Pancreas (tissue), 10 donors: Measurements from ENCODE around the gene ZNF550. TPM values are rescaled to one million over a fixed set of nuclear protein-coding genes. Genes with fewer than 3 reads are reported as not detected.

ENCODE experiments used
- ATAC-seq, 4 donors: fragments of 200-7000 bp; cut with Tn5 transposase; one replicate each; pipeline versions ENCODE4 v1.8.0 to v1.9.1; 2020; ENCODE audit warnings: mild to moderate bottlenecking in 4 of 4, moderate library complexity in 4 of 4
- DNase-seq, 6 donors: peaks; one replicate each; pipeline ENCODE4 v3.0.0-alpha.2; 2020
- FAIRE-seq: peaks from 2 replicates; lab custom pipeline; 2012; peaks lifted over from hg19 to GRCh38; lab: Jason Lieb, UNC
- H3K27ac ChIP-seq, 4 donors: fragments of 200-600 bp; sonication (generic); 1 replicate in 3 of 4; 2 replicates in 1 of 4; pipeline versions ENCODE4 v1.5.0 to v1.8.0; 2020
- H3K27me3 ChIP-seq, 4 donors: fragments of 200-600 bp; one replicate each; pipeline ENCODE4 v1.8.0; 2021
- H3K36me3 ChIP-seq, 3 donors: fragments of 200-600 bp; sonication (generic) in 1 of 3; one replicate each; pipeline versions ENCODE4 v1.5.0 to v1.8.0; 2020 to 2021
- H3K4me1 ChIP-seq, 3 donors: fragments of 200-600 bp; one replicate each; pipeline ENCODE4 v1.8.0; 2021
- H3K4me3 ChIP-seq, 4 donors: fragments of 200-600 bp; sonication (generic) in 2 of 4; one replicate each; pipeline versions ENCODE4 v1.5.0 to v1.8.0; 2020 to 2021
- H3K9me3 ChIP-seq, 4 donors: fragments of 200-600 bp; one replicate each; pipeline ENCODE4 v1.8.0; 2021
- WGBS, 2 donors: extraction: QIAGEN DNeasy Blood & Tissue Kit; methylation state at CpG; one replicate each; pipeline ENCODE4 v1.1.7; 2013; 5-methylcytosine and 5-hydroxymethylcytosine counted together
- intact Hi-C, 3 donors: fragments of 100-400 bp; cut with DNase I; formaldehyde crosslinking; loops; one replicate each; pipeline versions ENCODE4 v1.11.1 to v1.14.2; 2022
- polyA plus RNA-seq, 2 donors: library from polyadenylated mRNA; stranded (reverse); fragments of 200-250 nt; gene quantifications; one replicate each; pipeline ENCODE4 v1.2.3, GENCODE V29; 2013
- total RNA-seq, 6 donors: library from RNA; stranded (reverse); fragmentation: NEBNext Ultra II Directional in 4 of 6; extraction: Animal tissue kit (Norgen Biotek cat#: 25700) in 4 of 6; gene quantifications; one replicate each; pipeline versions ENCODE4 v1.2.1 to v1.2.4, GENCODE V29; 2021 to 2023
- TF ChIP-seq, protein P1 (sequence below), 4 donors: fragments of 200-600 bp; sonication (generic) in 3 of 4; IDR thresholded peaks; one replicate each; pipeline versions ENCODE4 v1.5.0 to v1.8.0; 2021; ENCODE audit warnings: antibody characterized with exemption in 4 of 4
- donor health status: healthy with polysubstance abuse.
- donor health status: DM: no; HTN: no; CAD: no; lungs with moderate emphysema.
- donor health status: DM: no; HTN: no; CAD: no.
- donor health status: control.
- donor health status: control.
- donor health status: Bipolar disorder and iron deficiency.
- donor health status: DM: yes; HTN: yes; CAD: no.
- donor health status: DM: no; HTN: no; CAD: no.
- donor health status: DM: no; HTN: no; CAD: no.
- donor health status: DM: yes; HTN: yes; CAD: no.

The ZNF550 gene
- total and polyA plus RNA-seq, 8 donors = 2.1 to 6.8 (median 3.3) TPM

DNA sequence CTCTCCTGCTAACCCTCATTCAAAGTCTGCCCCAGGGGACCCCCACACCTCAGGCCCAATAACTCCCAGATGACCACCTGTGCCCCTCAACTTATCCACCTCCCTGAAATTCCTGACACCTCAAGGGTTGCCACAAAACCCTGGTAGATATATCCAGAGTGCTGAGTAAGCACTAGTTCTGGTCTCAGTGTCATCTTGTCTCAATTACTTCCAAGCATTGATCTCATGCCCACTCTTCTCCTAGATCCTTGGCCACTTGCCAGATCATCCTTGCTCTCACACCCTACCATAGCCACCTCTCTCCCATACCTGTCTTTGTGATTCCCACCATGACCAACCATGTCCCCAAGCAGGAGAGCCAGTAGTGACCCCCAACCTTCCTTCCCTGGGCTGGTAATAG lies 17.0 kb upstream of the ZNF550 start:
- Histone ChIP-seq H3K4me1 (peaks cover 0 to 6% (median 4%) of the 10 kb centered on the region in 3 donors), H3K27me3 (no peaks in the 10 kb centered on the region), H3K9me3 (peaks cover 0 to 18% (median 0%) of the 10 kb centered on the region in 4 donors), H3K27ac (no peak overlapping the region), H3K36me3 (peaks cover 6 to 35% (median 28%) of the 10 kb centered on the region in 3 donors), H3K4me3 (no peak overlapping the region)
- ATAC-seq (no peak), DNase-seq (no peak), FAIRE-seq (no peak)
- intact Hi-C loops = no loop called here
- TF ChIP-seq, protein P1, sequence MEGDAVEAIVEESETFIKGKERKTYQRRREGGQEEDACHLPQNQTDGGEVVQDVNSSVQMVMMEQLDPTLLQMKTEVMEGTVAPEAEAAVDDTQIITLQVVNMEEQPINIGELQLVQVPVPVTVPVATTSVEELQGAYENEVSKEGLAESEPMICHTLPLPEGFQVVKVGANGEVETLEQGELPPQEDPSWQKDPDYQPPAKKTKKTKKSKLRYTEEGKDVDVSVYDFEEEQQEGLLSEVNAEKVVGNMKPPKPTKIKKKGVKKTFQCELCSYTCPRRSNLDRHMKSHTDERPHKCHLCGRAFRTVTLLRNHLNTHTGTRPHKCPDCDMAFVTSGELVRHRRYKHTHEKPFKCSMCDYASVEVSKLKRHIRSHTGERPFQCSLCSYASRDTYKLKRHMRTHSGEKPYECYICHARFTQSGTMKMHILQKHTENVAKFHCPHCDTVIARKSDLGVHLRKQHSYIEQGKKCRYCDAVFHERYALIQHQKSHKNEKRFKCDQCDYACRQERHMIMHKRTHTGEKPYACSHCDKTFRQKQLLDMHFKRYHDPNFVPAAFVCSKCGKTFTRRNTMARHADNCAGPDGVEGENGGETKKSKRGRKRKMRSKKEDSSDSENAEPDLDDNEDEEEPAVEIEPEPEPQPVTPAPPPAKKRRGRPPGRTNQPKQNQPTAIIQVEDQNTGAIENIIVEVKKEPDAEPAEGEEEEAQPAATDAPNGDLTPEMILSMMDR (IDR thresholded peaks at IDR 0.05) = no peak

DNA sequence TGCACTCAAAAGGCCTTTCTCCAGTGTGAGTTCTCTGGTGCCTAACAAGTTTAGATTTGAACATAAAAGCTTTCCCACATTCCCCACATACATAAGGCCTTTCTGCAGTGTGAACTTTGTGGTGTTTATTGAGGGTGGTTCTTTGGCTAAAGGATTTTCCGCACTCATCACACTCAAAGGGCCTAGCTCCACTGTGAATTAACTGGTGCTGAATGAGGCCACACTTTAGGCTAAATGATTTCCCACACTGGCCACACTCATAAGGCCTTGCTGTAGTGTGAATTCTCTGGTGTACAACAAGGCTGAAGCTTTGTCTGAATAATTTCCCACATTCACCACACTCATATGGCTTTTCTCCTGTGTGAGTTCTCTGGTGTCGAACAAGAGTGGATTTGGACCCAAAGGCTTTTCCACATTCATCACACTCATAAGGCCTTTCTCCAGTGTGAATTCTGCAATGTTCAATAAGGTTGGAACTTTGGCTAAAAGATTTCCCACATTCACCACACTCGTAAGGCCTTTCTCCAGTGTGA lies 12.8 kb upstream of the ZNF550 start:
- WGBS, 2 donors = 99 to 100% methylated on average over 3 of the region's 3 CpGs
- ATAC-seq = no peak
- intact Hi-C loops = no loop called here
- no peaks in the 10 kb centered on the region for H3K4me1 ChIP-seq
- H3K9me3 ChIP-seq = peaks cover 0 to 20% (median 0%) of the 10 kb centered on the region in 4 donors
- TF ChIP-seq, protein P1 (IDR thresholded peaks at IDR 0.05) = no peak
- H3K4me3 ChIP-seq = no peak overlapping the region
- H3K27ac ChIP-seq = no peak overlapping the region
- no peak for DNase-seq
- no peaks in the 10 kb centered on the region for H3K27me3 ChIP-seq
- FAIRE-seq = no peak
- peaks cover 6 to 35% (median 28%) of the 10 kb centered on the region in 3 donors for H3K36me3 ChIP-seq

DNA sequence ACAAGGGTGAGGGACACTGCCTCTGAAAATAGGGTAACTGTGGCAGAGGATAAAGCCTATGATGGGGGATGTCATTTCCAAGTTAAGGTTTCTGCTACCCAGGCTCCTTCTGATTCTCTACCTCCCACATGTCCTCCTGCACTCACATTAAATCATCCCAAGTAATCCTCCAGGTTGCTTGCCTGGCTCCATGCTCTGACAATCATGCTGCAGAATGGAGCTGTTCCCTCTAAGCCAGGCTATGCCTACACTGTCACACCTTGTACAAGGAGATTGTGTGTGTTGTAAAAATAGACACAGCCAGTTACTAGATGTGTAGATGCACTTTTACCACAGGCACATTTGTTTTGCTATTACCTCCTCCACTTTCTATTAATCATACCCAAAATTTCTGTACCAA lies 11.0 kb upstream of the ZNF550 start:
- peaks cover 0 to 24% (median 0%) of the 10 kb centered on the region in 4 donors for H3K9me3 ChIP-seq
- TF ChIP-seq, protein P1 (IDR thresholded peaks at IDR 0.05) = no peak
- FAIRE-seq (no peak), DNase-seq (no peak), ATAC-seq (no peak)
- H3K27me3 ChIP-seq = no peaks in the 10 kb centered on the region
- intact Hi-C loops = no loop called here
- no peaks in the 10 kb centered on the region for H3K4me1 ChIP-seq
- H3K36me3 ChIP-seq = peaks cover 6 to 34% (median 27%) of the 10 kb centered on the region in 3 donors
- H3K27ac ChIP-seq = no peak overlapping the region
- no peak overlapping the region for H3K4me3 ChIP-seq

DNA sequence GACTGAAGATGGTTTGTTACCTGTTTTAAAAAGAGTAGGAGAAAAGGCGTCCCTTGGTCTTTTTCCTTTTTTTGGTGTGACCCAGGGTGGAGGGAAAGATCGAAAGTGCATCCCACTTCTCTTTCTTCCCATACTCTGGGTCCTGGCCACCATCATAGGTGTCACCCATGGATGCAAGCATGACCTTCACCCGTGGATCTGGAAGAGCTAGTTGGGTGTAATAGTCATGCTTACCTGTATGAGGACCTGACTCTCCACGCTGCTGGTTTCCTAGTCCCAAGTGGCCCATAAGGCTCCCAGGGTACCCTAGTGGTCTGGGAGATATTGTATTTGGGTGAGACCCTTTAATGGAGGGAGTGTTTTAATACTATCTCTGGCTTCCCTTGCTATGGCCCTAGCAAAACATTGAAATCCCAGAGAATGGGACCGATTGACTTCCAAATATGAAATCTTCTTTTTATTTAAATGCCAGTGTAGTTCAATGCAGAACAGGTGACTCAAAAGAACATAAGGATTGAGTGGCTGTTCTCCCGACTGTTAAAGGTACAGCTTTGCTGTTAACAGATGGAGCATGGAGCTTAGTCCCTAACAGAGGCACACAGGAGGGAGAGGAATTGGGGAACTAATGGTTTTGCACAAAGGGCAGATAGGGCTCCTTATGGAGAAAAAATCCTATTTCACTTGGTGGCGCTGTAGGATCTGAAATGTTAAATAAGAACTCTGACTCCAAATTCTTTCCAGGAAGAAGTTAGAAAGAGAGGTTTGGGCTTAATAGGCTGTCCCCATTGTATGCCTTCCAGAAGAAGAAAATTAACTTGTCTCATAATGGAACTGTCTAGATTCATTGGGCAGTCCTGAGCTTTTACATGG lies 7.0 kb upstream of the ZNF550 start:
- intact Hi-C loops = no loop called here
- ATAC-seq = no peak
- Histone ChIP-seq H3K27ac (no peak overlapping the region), H3K9me3 (peaks cover 0 to 10% (median 1%) of the 10 kb centered on the region in 4 donors), H3K36me3 (no peaks in the 10 kb centered on the region), H3K4me3 (no peak overlapping the region), H3K4me1 (no peaks in the 10 kb centered on the region), H3K27me3 (no peaks in the 10 kb centered on the region)
- no peak for DNase-seq
- no peak for FAIRE-seq
- TF ChIP-seq, protein P1 (IDR thresholded peaks at IDR 0.05) = no peak
- WGBS, 2 donors = 46 to 49% methylated on average over 7 of the region's 7 CpGs

DNA sequence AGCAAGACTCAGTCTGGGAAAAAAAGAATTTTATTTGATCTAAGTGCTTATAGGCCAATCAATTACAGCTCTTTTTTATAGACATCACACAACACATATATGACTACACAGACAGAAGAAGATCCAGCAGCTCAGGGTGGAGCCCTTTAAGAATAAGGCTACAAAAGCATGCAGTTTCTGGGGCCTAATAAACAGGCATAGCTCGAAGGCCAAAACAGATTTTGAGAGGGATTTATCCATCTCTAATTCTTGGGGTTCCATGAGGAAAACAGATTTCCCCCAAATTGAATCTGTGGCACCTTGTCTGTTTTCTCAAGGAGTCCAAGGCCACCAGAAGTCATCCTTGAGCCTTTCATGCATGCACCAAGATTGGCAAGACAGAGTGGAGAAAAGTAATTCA lies 3.9 kb upstream of the ZNF550 start:
- DNase-seq = no peak
- ATAC-seq = no peak
- FAIRE-seq = no peak
- no peaks in the 10 kb centered on the region for H3K36me3 ChIP-seq
- H3K27ac ChIP-seq = no peak overlapping the region
- intact Hi-C loops = no loop called here
- peaks cover 0 to 1% (median 0%) of the 10 kb centered on the region in 3 donors for H3K4me1 ChIP-seq
- TF ChIP-seq, protein P1 (IDR thresholded peaks at IDR 0.05) = no peak
- H3K4me3 ChIP-seq = no peak overlapping the region
- no peaks in the 10 kb centered on the region for H3K27me3 ChIP-seq
- peaks cover 0 to 8% (median 1%) of the 10 kb centered on the region in 4 donors for H3K9me3 ChIP-seq
- 46 to 58% methylated on average over 1 of the region's 1 CpG for WGBS, 2 donors
